ENCODE data around the gene LEMD2. TPM values are rescaled to one million over a fixed set of nuclear protein-coding genes. Genes with fewer than 3 reads are reported as not detected.

Gene LEMD2
- total and polyA plus RNA-seq, 2 of the 4 experiments (the other 2 are of a cell fraction) = 26.5 to 43.6 TPM

DNA sequence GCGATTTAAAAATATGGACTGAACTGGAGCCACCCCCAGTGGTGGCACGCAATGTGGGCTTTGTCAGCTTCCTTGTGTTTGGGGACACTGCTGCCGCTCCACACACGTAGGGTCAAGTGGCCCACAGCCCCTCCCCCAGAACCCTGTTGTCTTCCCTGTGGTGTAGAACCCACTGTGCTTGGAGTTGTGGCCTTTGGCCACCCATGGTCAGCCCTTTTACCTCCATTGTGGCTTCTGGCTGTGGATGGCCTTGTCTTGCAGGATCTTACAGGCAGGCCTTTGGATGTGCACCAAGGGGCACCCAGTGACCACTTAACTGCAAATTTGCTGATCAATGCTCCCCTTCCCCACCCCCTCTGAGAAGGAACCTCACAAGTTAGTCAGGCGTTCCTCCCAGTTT lies 2.0 kb upstream of the LEMD2 start:
- WGBS, 2 experiments (ENCODE audit: extremely low coverage in 2 of 2, insufficient read length in 1 of 2) = no CpG with 5 or more reads among the region's 5 CpGs
- no peak overlapping the region for H2AFZ ChIP-seq (replicated peaks; ENCODE audit: low read length, poor library complexity)
- dilution Hi-C loops (cut with HindIII; ENCODE audit: low sequenced_read_pairs, unreplicated experiment) (no loop called here), intact Hi-C loops (cut with micrococcal nuclease) (no loop called here), in situ Hi-C loops (cut with MboI; ENCODE audit: low sequenced_read_pairs) (no loop called here)
- H4K20me1 ChIP-seq (ENCODE audit: insufficient read depth, low read length) = peaks cover 17% of the 10 kb centered on the region
- no peak overlapping the region for H3K4ac ChIP-seq (ENCODE audit: low read depth, low read length)
- ATAC-seq (ENCODE audit: low read depth) (no peak), DNase-seq (no peak)
- H3K18ac ChIP-seq (ENCODE audit: low read depth, low read length) = no peak overlapping the region
- H3K36me3 ChIP-seq (ENCODE audit: control insufficient read depth, insufficient read depth, low read length) = peaks cover 3% of the 10 kb centered on the region
- BruUV-seq (replicated peaks) = no TSS peak
- no peak overlapping the region for H3K4me2 ChIP-seq (ENCODE audit: low read depth, low read length)
- no peak overlapping the region for H3K27ac ChIP-seq (ENCODE audit: insufficient read depth, low read length)
- H4K91ac ChIP-seq (ENCODE audit: insufficient read depth, low read depth, low read length) = no peak overlapping the region
- ChIA-PET CTCF (no interaction called here), POLR2A (ENCODE audit: unreplicated experiment) (no interaction called here)
- peaks cover 15 to 32% of the 10 kb centered on the region in 2 experiments; a peak in 3 of 4 replicates for H3K79me1 ChIP-seq (ENCODE audit: low read depth in 1 of 2, low read length in 2 of 2)
- no peak overlapping the region for H3K9ac ChIP-seq (ENCODE audit: low read depth, low read length)
- H2AK9ac ChIP-seq (replicated peaks; ENCODE audit: low read depth, low read length, poor library complexity) = no peak overlapping the region
- H3K9me3 ChIP-seq (ENCODE audit: control insufficient read depth, insufficient read depth, low read length) = no peaks in the 10 kb centered on the region
- no peak overlapping the region for H2BK15ac ChIP-seq (ENCODE audit: low read depth, low read length)
- no peak overlapping the region for H4K8ac ChIP-seq (ENCODE audit: low read depth in 2 of 2, low read length in 2 of 2)
- H4K5ac ChIP-seq (ENCODE audit: low read depth, low read length) = no peak overlapping the region
- no peak overlapping the region for H2BK120ac ChIP-seq (ENCODE audit: low read depth, low read length)
- H3K4me1 ChIP-seq (ENCODE audit: control insufficient read depth, insufficient read depth, low read length) = peaks cover 11% of the 10 kb centered on the region
- H3K23ac ChIP-seq (ENCODE audit: low read depth, low read length) = no peak overlapping the region
- H3K4me3 ChIP-seq (ENCODE audit: insufficient read depth, low read depth, low read length) = no peak overlapping the region
- no peak overlapping the region for H3K56ac ChIP-seq (ENCODE audit: extremely low read depth, insufficient read depth, low read length)
- no peak overlapping the region for H3K14ac ChIP-seq (replicated peaks; ENCODE audit: low read depth, low read length)
- no peak for TF ChIP-seq RCOR1 (IDR thresholded peaks at IDR 0.05; ENCODE audit: insufficient replicate concordance, low read length)
- TF ChIP-seq, protein P1, sequence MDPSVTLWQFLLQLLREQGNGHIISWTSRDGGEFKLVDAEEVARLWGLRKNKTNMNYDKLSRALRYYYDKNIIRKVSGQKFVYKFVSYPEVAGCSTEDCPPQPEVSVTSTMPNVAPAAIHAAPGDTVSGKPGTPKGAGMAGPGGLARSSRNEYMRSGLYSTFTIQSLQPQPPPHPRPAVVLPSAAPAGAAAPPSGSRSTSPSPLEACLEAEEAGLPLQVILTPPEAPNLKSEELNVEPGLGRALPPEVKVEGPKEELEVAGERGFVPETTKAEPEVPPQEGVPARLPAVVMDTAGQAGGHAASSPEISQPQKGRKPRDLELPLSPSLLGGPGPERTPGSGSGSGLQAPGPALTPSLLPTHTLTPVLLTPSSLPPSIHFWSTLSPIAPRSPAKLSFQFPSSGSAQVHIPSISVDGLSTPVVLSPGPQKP (IDR thresholded peaks at IDR 0.05; ENCODE audit: borderline replicate concordance, low read depth, low read length) = no peak
- TF ChIP-seq NFE2L2 (IDR thresholded peaks at IDR 0.05; ENCODE audit: low read depth, low read length) = no peak
- TF ChIP-seq FOS (IDR thresholded peaks at IDR 0.05; ENCODE audit: low read depth, low read length) = no peak
- TF ChIP-seq, protein P2, sequence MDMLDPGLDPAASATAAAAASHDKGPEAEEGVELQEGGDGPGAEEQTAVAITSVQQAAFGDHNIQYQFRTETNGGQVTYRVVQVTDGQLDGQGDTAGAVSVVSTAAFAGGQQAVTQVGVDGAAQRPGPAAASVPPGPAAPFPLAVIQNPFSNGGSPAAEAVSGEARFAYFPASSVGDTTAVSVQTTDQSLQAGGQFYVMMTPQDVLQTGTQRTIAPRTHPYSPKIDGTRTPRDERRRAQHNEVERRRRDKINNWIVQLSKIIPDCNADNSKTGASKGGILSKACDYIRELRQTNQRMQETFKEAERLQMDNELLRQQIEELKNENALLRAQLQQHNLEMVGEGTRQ (IDR thresholded peaks at IDR 0.05; ENCODE audit: low read depth, low read length) = no peak
- no peak for TF ChIP-seq SMC3 (IDR thresholded peaks at IDR 0.05; ENCODE audit: low read depth, low read length)
- no peak for TF ChIP-seq RAD21 (IDR thresholded peaks at IDR 0.05; ENCODE audit: low read length)
- TF ChIP-seq MAZ (IDR thresholded peaks at IDR 0.05; ENCODE audit: borderline replicate concordance, low read depth, low read length) = no peak
- H3K9me1 ChIP-seq (ENCODE audit: insufficient read depth, low read length) = peaks cover 8% of the 10 kb centered on the region; the same call in 1 of the 2 replicates
- H3K27me3 ChIP-seq (ENCODE audit: control insufficient read depth, insufficient read depth, low read length) = peaks cover 8% of the 10 kb centered on the region
- no peak overlapping the region for H2BK5ac ChIP-seq (ENCODE audit: low read depth, low read length, poor library complexity, severe bottlenecking)
- H2BK20ac ChIP-seq (ENCODE audit: low read depth, low read length) = no peak overlapping the region
- no peak overlapping the region for H2AK5ac ChIP-seq (ENCODE audit: low read depth, low read length)
